Epidermal melanocyte (primary cell): ENCODE measurements around the gene CNGB1.
"Not testable (repeated sequence)": the region's sequence is repeated elsewhere in the genome, so short reads cannot be mapped to it uniquely, and the experiment has no call there.

Experiments
- DNase-seq: peaks from one replicate; pipeline ENCODE4 v3.0.0; 2011; ENCODE audit warnings: low spot score; ENCODE audit not compliant: insufficient read length

The CNGB1 gene

DNA sequence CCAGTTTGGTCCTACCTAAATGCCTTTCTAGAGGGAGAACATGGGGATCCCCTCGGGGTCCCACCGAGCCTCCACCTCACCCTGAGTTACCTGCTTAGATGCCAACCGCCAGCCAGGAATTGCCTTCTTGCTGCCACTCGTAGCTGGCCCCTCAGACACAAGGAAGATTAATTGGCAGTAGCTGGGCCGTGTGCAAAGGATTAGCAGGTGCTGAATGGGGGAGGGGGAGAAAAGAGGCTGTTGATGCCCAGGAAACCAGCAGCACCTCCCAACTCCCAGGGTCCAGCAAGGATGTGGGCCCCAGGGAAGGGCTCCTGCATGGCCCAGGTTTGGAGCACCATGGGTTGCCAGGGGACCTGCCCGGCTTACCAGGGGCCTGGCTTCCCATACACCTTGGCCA is at the start of gene CNGB1:
TSS of gene CNGB1 (minus strand) at position 159 of the 400 bp plus-strand sequence. CDS start 3,842 bp downstream, outside the sequence.
- DNase-seq = no peak

GRCh38 chr16:58019866-58020538 is 49.1 kb upstream of the CNGB1 start:
- no peak for DNase-seq

- DNase-seq = no peak
Observed at GRCh38 chr16:58018803-58019202, 47.9 kb upstream of the CNGB1 start.

GRCh38 chr16:58016840-58017446 is 46.0 kb upstream of the CNGB1 start:
- no peak for DNase-seq

DNA sequence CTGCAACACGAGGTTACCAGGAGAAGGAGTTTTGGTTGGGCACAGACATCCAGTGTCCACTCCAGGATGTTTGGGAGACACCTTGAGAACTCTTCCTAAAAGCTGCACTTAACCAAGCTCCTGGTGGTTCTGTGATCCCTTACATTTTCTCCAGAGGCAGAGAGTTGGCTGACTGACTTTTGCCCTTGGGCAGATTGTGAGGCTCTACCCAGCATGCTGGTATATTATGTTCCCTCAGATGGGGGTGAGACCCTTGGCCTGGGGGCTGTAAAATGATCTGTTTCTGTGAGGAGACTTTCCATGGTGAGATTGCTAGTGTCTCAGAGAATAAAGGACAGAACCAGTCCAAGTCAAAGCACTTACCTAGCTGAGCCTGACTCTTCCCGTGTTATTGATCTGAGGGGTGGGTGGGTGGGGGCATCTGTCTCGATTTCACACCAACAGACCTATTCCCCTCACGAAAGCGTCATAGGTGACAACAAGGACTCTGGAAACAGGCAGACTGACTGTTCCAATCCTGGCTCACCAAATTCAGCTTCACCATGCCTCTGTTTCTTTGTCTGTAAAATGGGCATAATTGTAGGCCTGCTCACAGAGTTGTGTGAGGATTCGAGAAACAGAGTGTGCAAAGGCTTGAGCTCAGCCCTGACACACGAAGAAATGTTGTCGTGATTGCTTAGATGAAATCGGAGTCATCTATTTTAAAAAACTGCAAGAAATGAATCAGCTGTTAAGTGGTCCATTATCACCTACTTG is 42.5 kb upstream of the CNGB1 start:
- no peak for DNase-seq

GRCh38 chr16:58012481-58012880 is 41.6 kb upstream of the CNGB1 start:
- DNase-seq = no peak

DNA sequence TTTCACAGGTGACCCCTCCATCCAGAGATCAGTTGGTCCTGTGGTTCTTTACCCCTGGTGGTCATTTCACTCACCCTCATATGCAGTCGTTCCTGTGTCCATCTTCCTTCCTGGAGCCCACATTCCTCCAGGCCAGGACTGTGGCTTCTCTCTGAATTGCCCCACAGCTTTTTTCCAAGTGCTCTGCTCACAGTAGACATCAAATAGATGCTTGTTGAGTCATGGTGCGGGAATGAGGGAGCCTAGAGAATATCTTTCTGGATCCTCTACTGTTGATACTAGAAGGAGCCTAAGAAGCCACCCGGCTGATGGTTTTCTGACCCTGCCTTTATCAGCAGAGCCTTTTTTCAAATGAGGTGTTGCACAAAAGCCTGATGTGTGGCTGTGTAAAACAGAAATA is 40.7 kb upstream of the CNGB1 start:
- no peak for DNase-seq

- DNase-seq = no peak
Observed at GRCh38 chr16:58010886-58011285, 40.0 kb upstream of the CNGB1 start.

GRCh38 chr16:58009856-58010416 is 39.0 kb upstream of the CNGB1 start:
- DNase-seq = no peak

DNA sequence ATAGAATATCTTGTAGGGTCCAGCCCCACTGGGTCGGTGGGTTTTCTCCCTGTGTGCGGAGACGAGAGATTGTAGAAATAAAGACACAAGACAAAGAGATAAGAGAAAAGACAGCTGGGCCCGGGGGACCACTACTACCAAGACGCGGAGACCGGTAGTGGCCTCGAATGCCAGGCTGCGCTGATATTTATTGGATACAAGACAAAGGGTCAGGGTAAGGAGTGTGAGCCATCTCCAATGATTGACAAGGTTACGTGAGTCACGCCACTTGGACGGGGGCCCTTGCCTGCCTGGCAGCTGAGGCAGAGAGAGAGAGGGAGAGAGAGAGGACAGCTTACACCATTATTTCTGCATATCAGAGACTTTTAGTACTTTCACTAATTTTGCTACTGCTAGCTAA is 33.8 kb upstream of the CNGB1 start:
- DNase-seq = not testable (repeated sequence)

DNA sequence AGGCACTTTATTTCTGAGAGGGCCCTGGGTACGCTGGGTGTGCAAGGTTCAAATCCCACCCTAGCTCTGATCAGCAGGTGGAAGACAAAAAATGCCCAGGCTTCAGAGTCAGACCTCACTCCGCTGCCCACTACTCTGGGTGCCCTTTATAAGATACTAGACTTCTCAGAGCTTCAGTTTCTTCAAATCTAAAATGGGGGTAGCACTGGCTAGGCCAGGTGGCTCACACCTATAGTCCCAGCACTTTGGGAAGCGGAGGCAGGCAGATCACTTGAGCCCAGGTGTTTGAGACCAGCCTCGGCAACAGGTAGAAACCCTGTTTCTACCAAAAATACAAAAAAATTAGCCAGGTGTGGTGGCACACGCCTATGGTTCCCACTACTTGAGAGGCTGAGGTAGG is 32.0 kb upstream of the CNGB1 start:
- no peak for DNase-seq

DNA sequence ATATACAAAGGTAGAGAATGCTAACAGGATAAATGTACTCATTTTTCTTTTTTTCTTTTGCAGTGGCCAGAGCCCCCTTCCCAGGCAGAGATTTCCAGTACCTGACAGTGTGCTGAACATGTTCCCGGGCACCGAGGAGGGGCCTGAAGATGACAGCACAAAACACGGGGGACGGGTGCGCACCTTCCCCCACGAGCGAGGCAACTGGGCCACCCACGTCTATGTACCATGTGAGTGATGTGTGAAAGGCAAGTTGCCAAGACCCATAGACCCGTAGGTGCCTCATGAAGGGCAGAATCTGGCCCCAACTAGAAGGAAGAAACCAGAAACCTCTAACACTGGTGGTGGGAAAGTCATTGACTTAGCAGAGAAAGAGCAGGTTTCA is 31.5 kb upstream of the CNGB1 start:
- DNase-seq = no peak

GRCh38 chr16:58001781-58002415 is 31.0 kb upstream of the CNGB1 start:
- no peak for DNase-seq

DNA sequence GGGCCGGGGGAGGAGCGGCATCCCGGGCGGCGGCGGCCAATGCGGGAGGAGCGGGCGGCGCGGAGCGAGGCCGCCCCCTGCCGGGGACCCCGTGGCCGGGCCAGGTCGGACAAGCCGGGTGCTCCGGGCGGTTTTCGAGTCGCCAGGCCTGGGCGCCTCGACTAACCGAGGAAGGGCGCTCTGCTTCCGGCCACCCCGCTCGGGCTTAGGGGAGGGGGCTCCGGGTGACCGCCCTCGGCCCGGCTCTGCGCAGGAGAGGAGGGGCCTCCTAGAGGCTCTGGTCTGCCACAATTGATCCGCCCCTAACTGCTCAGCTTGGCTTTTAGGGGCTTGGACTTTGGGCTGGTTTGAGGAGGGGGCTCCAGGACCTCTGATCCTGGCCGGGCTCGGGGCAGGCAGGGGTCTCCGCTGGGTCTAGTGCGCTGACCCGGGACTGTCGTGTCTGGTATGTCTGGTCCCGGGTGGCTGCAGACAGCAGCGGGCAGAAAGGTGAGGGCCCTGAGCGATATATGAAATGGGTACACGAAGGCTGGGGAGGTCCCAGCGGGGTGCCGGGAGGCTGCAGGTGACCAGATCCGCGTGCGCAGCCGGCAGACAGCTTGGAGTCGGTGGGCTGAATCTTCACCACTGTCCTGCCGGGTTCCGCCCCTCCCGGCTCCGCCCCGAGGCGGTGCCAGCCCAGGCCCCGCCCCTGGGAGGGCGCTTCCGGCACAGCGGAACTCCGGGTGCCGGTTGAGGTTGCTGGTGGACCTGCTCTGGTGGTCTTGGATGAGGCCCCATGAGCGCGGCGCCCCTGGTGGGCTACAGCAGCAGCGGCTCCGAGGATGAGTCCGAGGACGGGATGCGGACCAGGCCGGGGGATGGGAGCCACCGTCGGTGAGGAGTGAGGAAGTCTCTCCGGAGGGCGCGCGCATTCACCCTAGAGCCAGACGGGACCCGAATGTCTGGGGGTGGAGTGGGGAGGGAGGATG is 30.1 kb upstream of the CNGB1 start, which contains the start of gene USB1:
TSS of gene USB1 (plus strand) at position 702 of the 971 bp plus-strand sequence. CDS start at position 779, 77 bp downstream.
- peak; percentile 96 for DNase-seq

DNA sequence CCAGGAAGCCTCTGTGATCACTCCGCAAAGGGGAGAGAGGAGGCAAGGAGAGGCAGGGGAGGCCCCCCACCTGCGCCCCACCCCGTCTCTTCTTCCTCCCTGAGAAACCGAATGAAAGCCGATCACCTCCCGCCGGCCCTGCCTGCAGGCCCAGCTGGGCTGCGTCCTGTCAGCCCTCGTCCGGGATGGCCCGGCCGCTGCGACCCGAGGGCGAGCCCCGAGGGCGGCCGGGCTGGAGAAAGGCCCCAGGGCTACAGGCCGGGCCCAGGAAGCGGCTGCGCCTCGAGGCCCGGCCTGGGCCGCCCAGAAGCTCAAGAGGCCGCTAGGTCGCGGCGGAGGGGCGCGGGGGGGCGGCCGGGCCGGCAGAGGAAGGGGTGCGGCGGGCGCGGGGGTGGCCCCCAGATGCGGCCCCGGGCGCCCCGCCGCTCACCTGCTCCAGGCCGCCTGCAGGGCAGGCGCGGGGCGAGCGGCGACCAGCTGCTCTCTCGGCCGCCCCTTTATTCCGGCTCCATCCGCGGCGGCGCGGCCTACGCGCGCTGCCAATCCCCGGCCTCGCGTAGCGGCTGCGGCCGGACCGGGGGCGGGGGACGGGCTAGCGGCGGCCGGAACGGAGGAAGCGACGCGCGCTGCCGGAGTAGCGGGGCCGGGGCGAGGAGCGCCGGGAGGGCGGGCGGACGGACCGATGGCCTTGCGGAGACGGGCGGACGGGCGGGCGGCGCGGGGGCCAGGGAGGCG is 29.2 kb upstream of the CNGB1 start, which contains the start of gene ZNF319:
TSS of gene ZNF319 (minus strand) at position 702 of the 735 bp plus-strand sequence. CDS start 2,407 bp downstream, outside the sequence.
- DNase-seq = no peak

DNA sequence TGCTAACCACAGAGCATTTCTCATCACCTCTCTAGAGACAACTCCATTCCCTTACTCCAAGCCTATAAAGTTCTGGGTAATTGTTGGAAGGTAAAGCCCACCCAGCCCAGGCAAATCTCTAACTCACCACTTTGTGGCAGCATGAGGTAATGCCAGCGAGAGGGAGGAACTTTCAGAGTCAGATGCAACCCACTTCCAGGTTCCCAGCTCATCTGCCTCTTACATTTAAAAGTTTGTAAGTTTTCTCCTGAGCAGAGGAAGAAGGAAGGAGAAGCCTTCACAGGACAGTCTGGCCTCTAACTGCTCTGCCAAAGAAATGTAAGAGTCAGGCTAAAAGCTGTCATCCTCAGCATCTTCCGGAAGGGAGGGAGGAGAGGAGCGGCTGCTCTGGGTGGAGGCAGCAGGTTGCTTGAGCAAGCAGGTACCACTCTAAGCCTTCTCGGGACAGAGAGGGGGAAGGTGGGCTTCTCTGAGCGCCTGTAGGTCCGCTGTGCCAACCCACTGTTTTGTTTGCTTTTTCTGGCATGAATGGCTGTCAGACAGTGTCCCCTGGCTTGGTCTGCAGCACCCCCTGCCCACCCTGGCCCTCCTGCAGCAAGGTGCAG is 28.5 kb upstream of the CNGB1 start:
- DNase-seq = no peak

DNA sequence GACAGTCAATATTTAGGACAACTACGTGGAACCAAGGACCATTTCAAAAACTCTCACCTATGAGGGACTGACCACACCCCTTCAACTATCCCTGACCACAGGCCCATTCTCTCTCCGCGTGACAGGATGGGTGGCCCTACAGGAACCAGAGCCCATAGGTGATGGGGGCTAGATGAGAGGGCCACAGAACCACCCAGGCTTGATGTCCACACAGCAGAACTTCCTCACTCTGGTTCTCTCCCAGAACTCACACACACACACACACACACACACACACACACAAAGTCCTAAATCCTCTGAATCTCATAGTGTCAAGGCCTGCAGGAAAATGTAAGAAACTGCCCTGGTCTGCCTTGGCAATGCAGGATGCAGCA is 28.1 kb upstream of the CNGB1 start:
- no peak for DNase-seq

- DNase-seq = no peak
Observed at GRCh38 chr16:57998486-57998885, 27.6 kb upstream of the CNGB1 start.
